Suprapubic skin (tissue), 4 donors: ENCODE data around the gene SLC5A11.

Experiments
- CTCF ChIP-seq, 2 donors: fragments of 200-600 bp in 1 of 2; fragments of 450-650 bp in 1 of 2; sonication (generic) in 1 of 2; IDR thresholded peaks; one replicate each; pipeline ENCODE4 v1.5.1; 2016 to 2019; ENCODE audit warnings: antibody characterized with exemption in 2 of 2, mild to moderate bottlenecking in 1 of 2, moderate library complexity in 1 of 2
- EP300 ChIP-seq: sonication (generic); formaldehyde crosslinking; IDR thresholded peaks from one replicate; pipeline ENCODE4 v1.6.1; 2017; ENCODE audit warnings: antibody characterized with exemption
- POLR2A ChIP-seq, 2 donors: fragments of 450-650 bp; IDR thresholded peaks; one replicate each; pipeline ENCODE4 v1.6.1; 2017; ENCODE audit warnings: antibody characterized with exemption in 2 of 2, mild to moderate bottlenecking in 2 of 2, moderate library complexity in 2 of 2
- POLR2AphosphoS5 ChIP-seq, 3 donors: sonication (generic); formaldehyde crosslinking; IDR thresholded peaks; one replicate each; pipeline ENCODE4 v1.6.1; 2017; ENCODE audit warnings: antibody characterized with exemption in 3 of 3

- TF ChIP-seq CTCF (IDR thresholded peaks at IDR 0.05) (no peak), POLR2A (IDR thresholded peaks at IDR 0.05) (no peak), EP300 (no peak), POLR2AphosphoS5 (IDR thresholded peaks at IDR 0.05) (no peak)
Measured at GRCh38 chr16:24919536-24919935, 73.8 kb downstream of the SLC5A11 start.
